ENCODE results near the gene PTPRF.

PTPRF gene

GRCh38 chr1:43530483-43531106 lies at the start of gene PTPRF:
PTPRF (plus strand) TSS chr1:43530883; CDS start chr1:43545076, 14,193 bp downstream.
- H3K27me3 ChIP-seq (ENCODE audit: insufficient read depth, poor library complexity, severe bottlenecking): no peaks in the 10 kb centered on the region
- H3K27ac ChIP-seq (ENCODE audit: poor library complexity, severe bottlenecking): peak within 1 kb of the TSS; percentile 82
- H3K4me1 ChIP-seq (ENCODE audit: insufficient read depth, poor library complexity, severe bottlenecking): peaks cover 38% of the 10 kb centered on the region
- H3K4me3 ChIP-seq (ENCODE audit: severe bottlenecking): peak within 1 kb of the TSS; percentile 68
- DNase-seq (ENCODE audit: low spot score) (no peak), ATAC-seq (ENCODE audit: low read depth) (peak; percentile 20; the same call in 2 of the 3 replicates)
- H3K36me3 ChIP-seq (ENCODE audit: low read depth): peaks cover 28% of the 10 kb centered on the region
- no peak for TF ChIP-seq CTCF (IDR thresholded peaks at IDR 0.05; ENCODE audit: poor library complexity, severe bottlenecking)
- H3K9me3 ChIP-seq (ENCODE audit: severe bottlenecking): no peaks in the 10 kb centered on the region

- no peak for TF ChIP-seq CTCF (IDR thresholded peaks at IDR 0.05; ENCODE audit: poor library complexity, severe bottlenecking)
- Histone ChIP-seq H3K27me3 (ENCODE audit: insufficient read depth, poor library complexity, severe bottlenecking) (no peaks in the 10 kb centered on the region), H3K36me3 (ENCODE audit: low read depth) (no peaks in the 10 kb centered on the region; the same call in 1 of the 2 replicates), H3K4me1 (ENCODE audit: insufficient read depth, poor library complexity, severe bottlenecking) (peaks cover 14% of the 10 kb centered on the region), H3K27ac (ENCODE audit: poor library complexity, severe bottlenecking) (peak overlapping the region; percentile 18), H3K4me3 (ENCODE audit: severe bottlenecking) (no peak overlapping the region), H3K9me3 (ENCODE audit: severe bottlenecking) (peaks cover 1% of the 10 kb centered on the region)
- ATAC-seq (ENCODE audit: low read depth): no peak
- no peak for DNase-seq (ENCODE audit: low spot score)
These were observed 49.2 kb upstream of the PTPRF start for GRCh38 chr1:43481491-43481890.

- Histone ChIP-seq H3K4me3 (ENCODE audit: severe bottlenecking) (no peak overlapping the region), H3K4me1 (ENCODE audit: insufficient read depth, poor library complexity, severe bottlenecking) (peaks cover 13% of the 10 kb centered on the region), H3K9me3 (ENCODE audit: severe bottlenecking) (peaks cover 3% of the 10 kb centered on the region), H3K36me3 (ENCODE audit: low read depth) (no peaks in the 10 kb centered on the region; the same call in 1 of the 2 replicates), H3K27ac (ENCODE audit: poor library complexity, severe bottlenecking) (peak overlapping the region; percentile 18), H3K27me3 (ENCODE audit: insufficient read depth, poor library complexity, severe bottlenecking) (no peaks in the 10 kb centered on the region)
- no peak for ATAC-seq (ENCODE audit: low read depth)
- no peak for TF ChIP-seq CTCF (IDR thresholded peaks at IDR 0.05; ENCODE audit: poor library complexity, severe bottlenecking)
- DNase-seq (ENCODE audit: low spot score): no peak
These were observed 48.5 kb upstream of the PTPRF start for GRCh38 chr1:43482215-43482614.

- H3K9me3 ChIP-seq (ENCODE audit: severe bottlenecking): peaks cover 10% of the 10 kb centered on the region
- no peak for TF ChIP-seq CTCF (IDR thresholded peaks at IDR 0.05; ENCODE audit: poor library complexity, severe bottlenecking)
These were observed 46.3 kb upstream of the PTPRF start for GRCh38 chr1:43484367-43484766.

GRCh38 chr1:43488165-43488564 lies 42.5 kb upstream of the PTPRF start:
- TF ChIP-seq CTCF (IDR thresholded peaks at IDR 0.05; ENCODE audit: poor library complexity, severe bottlenecking): no peak

More at GRCh38 chr1:43484367-43484766, 46.3 kb upstream of the PTPRF start:
- Histone ChIP-seq H3K4me3 (ENCODE audit: severe bottlenecking) (no peak overlapping the region), H3K4me1 (ENCODE audit: insufficient read depth, poor library complexity, severe bottlenecking) (peaks cover 5% of the 10 kb centered on the region), H3K27me3 (ENCODE audit: insufficient read depth, poor library complexity, severe bottlenecking) (no peaks in the 10 kb centered on the region), H3K36me3 (ENCODE audit: low read depth) (no peaks in the 10 kb centered on the region), H3K27ac (ENCODE audit: poor library complexity, severe bottlenecking) (peak overlapping the region; percentile 16)
- DNase-seq (ENCODE audit: low spot score) (no peak), ATAC-seq (ENCODE audit: low read depth) (no peak)

More at GRCh38 chr1:43488165-43488564, 42.5 kb upstream of the PTPRF start:
- DNase-seq (ENCODE audit: low spot score) (no peak), ATAC-seq (ENCODE audit: low read depth) (no peak)
- peaks cover 16% of the 10 kb centered on the region for H3K9me3 ChIP-seq (ENCODE audit: severe bottlenecking)
- peaks cover 8% of the 10 kb centered on the region for H3K4me1 ChIP-seq (ENCODE audit: insufficient read depth, poor library complexity, severe bottlenecking)
- H3K27ac ChIP-seq (ENCODE audit: poor library complexity, severe bottlenecking): no peak overlapping the region
- H3K36me3 ChIP-seq (ENCODE audit: low read depth): no peaks in the 10 kb centered on the region
- no peaks in the 10 kb centered on the region for H3K27me3 ChIP-seq (ENCODE audit: insufficient read depth, poor library complexity, severe bottlenecking)
- no peak overlapping the region for H3K4me3 ChIP-seq (ENCODE audit: severe bottlenecking)

Data from RWPE2 (cell line).